HepG2 (cell line): ENCODE results near the gene SAMD10. TPM values are rescaled to one million over a fixed set of nuclear protein-coding genes. Genes with fewer than 3 reads are reported as not detected.

Experiments used
- ATAC-seq: fragments of 200-7000 bp; cut with Tn5 transposase; 3 replicates; pipeline ENCODE4 v1.9.1; 2020; ENCODE audit warnings: mild to moderate bottlenecking, moderate library complexity
- BruUV-seq: library from RNA; stranded (reverse); fragments of 400-500 nt; replicated peaks from 2 replicates; lab custom pipeline; 2021; lab: Mats Ljungman, UMichigan
- CTCF ChIA-PET: fragments of 300-600 bp; formaldehyde crosslinking; extraction: SDS; loops from one replicate; lab custom pipeline; 2021; ENCODE audit warnings: low total read pairs, inconsistent platforms, low intra/inter-chr PET ratio; lab: Yijun Ruan, JAX
- POLR2A ChIA-PET: fragments of 350-600 bp; sonication (Branson Sonifier 250); formaldehyde crosslinking; loops from one replicate; lab custom pipeline; 2020; ENCODE audit warnings: antibody characterized with exemption, inconsistent platforms; lab: Yijun Ruan, JAX
- DNase-seq: peaks from one replicate; pipeline ENCODE4 v3.0.0-alpha.2; 2015; ENCODE audit warnings: low spot score
- FAIRE-seq: peaks from 3 replicates; lab custom pipeline; 2011; peaks lifted over from hg19 to GRCh38; lab: Jason Lieb, UNC
- H2AFZ ChIP-seq: one replicate; pipeline ENCODE4 v1.6.1; 2011; ENCODE audit warnings: low read length, inconsistent platforms
- H3K27ac ChIP-seq: fragments of 300-600 bp; 3 replicates; pipeline ENCODE4 v1.8.0; 2011; ENCODE audit warnings: mixed run types, mild to moderate bottlenecking, mixed read lengths, low read length, inconsistent platforms; ENCODE audit not compliant: insufficient read depth; ENCODE audit errors: extremely low read length
- H3K27me3 ChIP-seq, 2 experiments: fragments of 200-600 bp in 1 of 2; 2 replicates in 1 of 2; 3 replicates in 1 of 2; pipeline versions ENCODE4 v1.6.0 to v1.8.0; 2011; ENCODE audit warnings: low read length in 2 of 2, mild to moderate bottlenecking in 2 of 2, moderate library complexity in 2 of 2, inconsistent platforms in 1 of 2; ENCODE audit not compliant: insufficient read depth in 2 of 2, control insufficient read depth in 1 of 2
- H3K36me3 ChIP-seq, 2 experiments: fragments of 200-600 bp in 1 of 2; replicated peaks in 1 of 2; 2 replicates in 1 of 2; 3 replicates in 1 of 2; pipeline versions ENCODE4 v1.5.1 to v1.8.0; 2011; ENCODE audit warnings: low read length in 2 of 2, inconsistent platforms in 1 of 2; ENCODE audit not compliant: insufficient read depth in 2 of 2, control insufficient read depth in 1 of 2
- H3K4me1 ChIP-seq: 2 replicates; pipeline ENCODE4 v1.5.1; 2012; ENCODE audit warnings: low read length, inconsistent platforms; ENCODE audit not compliant: insufficient read depth
- H3K4me2 ChIP-seq: 2 replicates; pipeline ENCODE4 v1.6.0; 2011; ENCODE audit warnings: low read depth, low read length, inconsistent platforms
- H3K4me3 ChIP-seq, 3 experiments: fragments of 200-600 bp in 1 of 3; sonication (generic), shearing (Covaris generic) in 1 of 3; replicated peaks in 1 of 3; 2 replicates each; pipeline ENCODE4 v1.5.1; 2011 to 2016; ENCODE audit warnings: low read length in 3 of 3, inconsistent platforms in 2 of 3, low read depth in 2 of 3, mild to moderate bottlenecking in 2 of 3, control low read depth in 1 of 3, mixed read lengths in 1 of 3; ENCODE audit not compliant: insufficient read depth in 1 of 3
- H3K79me2 ChIP-seq: one replicate; pipeline ENCODE4 v1.6.1; 2011; ENCODE audit warnings: low read length, inconsistent platforms; ENCODE audit not compliant: insufficient read depth
- H3K9ac ChIP-seq: 2 replicates; pipeline ENCODE4 v1.6.0; 2011; ENCODE audit warnings: mild to moderate bottlenecking, low read depth, low read length, inconsistent platforms; ENCODE audit not compliant: insufficient read depth
- H3K9me3 ChIP-seq: 2 replicates; pipeline ENCODE4 v1.5.1; 2012; ENCODE audit warnings: mild to moderate bottlenecking, low read length
- H4K20me1 ChIP-seq: 2 replicates; pipeline ENCODE4 v1.6.0; 2011; ENCODE audit warnings: inconsistent platforms, mild to moderate bottlenecking, low read length, moderate library complexity; ENCODE audit not compliant: insufficient read depth
- CEBPB ChIP-seq: IDR thresholded peaks from 2 replicates; pipeline ENCODE4 v1.6.1; 2011; ENCODE audit warnings: low read depth, low read length, improper control_type of control experiment, borderline replicate concordance
- CHD2 ChIP-seq: IDR thresholded peaks from 2 replicates; pipeline ENCODE4 v1.6.1; 2011; ENCODE audit warnings: low read depth, low read length, improper control_type of control experiment
- CREBL2 ChIP-seq: sonication (generic); formaldehyde crosslinking; IDR thresholded peaks from 2 replicates; pipeline ENCODE4 v1.8.1; 2023; ENCODE audit warnings: missing genetic modification reagents, mild to moderate bottlenecking, borderline replicate concordance
- CREM ChIP-seq, 2 experiments: sonication (generic) in 1 of 2; formaldehyde crosslinking in 1 of 2; IDR thresholded peaks; 2 replicates each; pipeline versions ENCODE4 v1.4.0 to v1.6.1; 2016 to 2020; ENCODE audit warnings: antibody characterized with exemption in 1 of 2, mild to moderate bottlenecking in 1 of 2, missing genetic modification reagents in 1 of 2
- RFX3 ChIP-seq: IDR thresholded peaks from 2 replicates; pipeline ENCODE4 v1.6.1; 2016; ENCODE audit warnings: missing biosample characterization, missing genetic modification reagents
- ZNF121 ChIP-seq: sonication (generic); formaldehyde crosslinking; IDR thresholded peaks from 2 replicates; pipeline ENCODE4 v1.5.0; 2020; ENCODE audit warnings: mild to moderate bottlenecking, missing genetic modification reagents
- ZNF557 ChIP-seq: sonication (generic); formaldehyde crosslinking; IDR thresholded peaks from 2 replicates; pipeline ENCODE4 v1.4.0; 2020; ENCODE audit warnings: missing genetic modification reagents
- WGBS: methylation state at CpG from one replicate; pipeline ENCODE4 v1.1.6; 2017; ENCODE audit warnings: low lambda C conversion rate; 5-methylcytosine and 5-hydroxymethylcytosine counted together
- in situ Hi-C: cut with HindIII; loops from 2 replicates; pipeline ENCODE4 v1.10.0; 2017; ENCODE audit warnings: low pct_unique_long_range_greater_than_20kb; ENCODE audit not compliant: extremely low pct_ligation_motif_present
- intact Hi-C: fragments of 100-400 bp; cut with micrococcal nuclease; formaldehyde crosslinking; loops from one replicate; pipeline ENCODE4 v1.10.0; 2022; ENCODE audit not compliant: unreplicated experiment
- polyA plus RNA-seq, 8 experiments: library from polyadenylated mRNA; depleted of rRNA in 3 of 8; stranded (reverse) in 7 of 8; unstranded in 1 of 8; fragments of >200 nt; fragmentation: Illumina TruSeq in 4 of 8; extraction: Trizol in 4 of 8; gene quantifications; 2 replicates each; pipeline versions ENCODE4 v1.2.1 to v1.2.3, GENCODE V29; 2011 to 2016; ENCODE audit warnings: low read depth in 4 of 8, missing spikeins in 1 of 8, mixed read lengths in 1 of 8; ENCODE audit not compliant: insufficient read depth in 1 of 8
- total RNA-seq, 5 experiments: library from RNA; depleted of rRNA; stranded (reverse); fragments of >200 nt; fragmentation: Illumina TruSeq; extraction: Trizol; gene quantifications; 2 replicates each; pipeline ENCODE4 v1.2.3, GENCODE V29; 2016; ENCODE audit warnings: low read depth in 1 of 5
- TF ChIP-seq, protein P1 (sequence below): sonication (generic); formaldehyde crosslinking; IDR thresholded peaks from 2 replicates; pipeline ENCODE4 v1.5.1; 2020; ENCODE audit warnings: missing genetic modification reagents, mild to moderate bottlenecking, borderline replicate concordance

SAMD10 gene
- total and polyA plus RNA-seq, 2 of the 13 experiments (the other 11 are each of a cell fraction or from before 2014, with no cell fraction given): 6.1 to 11.0 TPM

- intact Hi-C loops (no loop called here), in situ Hi-C loops (no loop called here)
- no peak overlapping the region for H3K27ac ChIP-seq
- POLR2A ChIA-PET: no interaction called here
- TF ChIP-seq CEBPB: 0 out of 2 replicates have a peak, but pooled peaks have one; percentile 19
- no peak for TF ChIP-seq RFX3
- TF ChIP-seq CHD2: no peak
- TF ChIP-seq CREM (IDR thresholded peaks at IDR 0.05): no peak
- TF ChIP-seq CREM (CRISPR knock-in tag; IDR thresholded peaks at IDR 0.05): no peak
- TF ChIP-seq, protein P1, sequence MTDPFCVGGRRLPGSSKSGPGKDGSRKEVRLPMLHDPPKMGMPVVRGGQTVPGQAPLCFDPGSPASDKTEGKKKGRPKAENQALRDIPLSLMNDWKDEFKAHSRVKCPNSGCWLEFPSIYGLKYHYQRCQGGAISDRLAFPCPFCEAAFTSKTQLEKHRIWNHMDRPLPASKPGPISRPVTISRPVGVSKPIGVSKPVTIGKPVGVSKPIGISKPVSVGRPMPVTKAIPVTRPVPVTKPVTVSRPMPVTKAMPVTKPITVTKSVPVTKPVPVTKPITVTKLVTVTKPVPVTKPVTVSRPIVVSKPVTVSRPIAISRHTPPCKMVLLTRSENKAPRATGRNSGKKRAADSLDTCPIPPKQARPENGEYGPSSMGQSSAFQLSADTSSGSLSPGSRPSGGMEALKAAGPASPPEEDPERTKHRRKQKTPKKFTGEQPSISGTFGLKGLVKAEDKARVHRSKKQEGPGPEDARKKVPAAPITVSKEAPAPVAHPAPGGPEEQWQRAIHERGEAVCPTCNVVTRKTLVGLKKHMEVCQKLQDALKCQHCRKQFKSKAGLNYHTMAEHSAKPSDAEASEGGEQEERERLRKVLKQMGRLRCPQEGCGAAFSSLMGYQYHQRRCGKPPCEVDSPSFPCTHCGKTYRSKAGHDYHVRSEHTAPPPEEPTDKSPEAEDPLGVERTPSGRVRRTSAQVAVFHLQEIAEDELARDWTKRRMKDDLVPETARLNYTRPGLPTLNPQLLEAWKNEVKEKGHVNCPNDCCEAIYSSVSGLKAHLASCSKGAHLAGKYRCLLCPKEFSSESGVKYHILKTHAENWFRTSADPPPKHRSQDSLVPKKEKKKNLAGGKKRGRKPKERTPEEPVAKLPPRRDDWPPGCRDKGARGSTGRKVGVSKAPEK (CRISPR knock-in tag): no peak
- TF ChIP-seq ZNF121 (CRISPR knock-in tag): no peak
- no peak for TF ChIP-seq CREBL2 (CRISPR knock-in tag)
- no peak for TF ChIP-seq ZNF557 (CRISPR knock-in tag)
- H3K4me3 ChIP-seq: no peak overlapping the region
- FAIRE-seq: no peak
- peaks cover 53 to 82% of the 10 kb centered on the region in 2 experiments for H3K36me3 ChIP-seq
- H3K4me1 ChIP-seq: no peaks in the 10 kb centered on the region
- no TSS peak for BruUV-seq
- H3K9me3 ChIP-seq: no peaks in the 10 kb centered on the region
- no peak for DNase-seq
- peaks cover 9% of the 10 kb centered on the region for H3K79me2 ChIP-seq
- H3K4me2 ChIP-seq: no peak overlapping the region
- H3K27me3 ChIP-seq: no peaks in the 10 kb centered on the region
- CTCF ChIA-PET: no interaction called here
- no peak for ATAC-seq
- H2AFZ ChIP-seq: no peak overlapping the region
- H3K9ac ChIP-seq: no peak overlapping the region
- 96% methylated on average over 6 of the region's 6 CpGs for WGBS
- no peaks in the 10 kb centered on the region for H4K20me1 ChIP-seq
Observed at GRCh38 chr20:64005394-64005793, 26.0 kb upstream of the SAMD10 start.
